WTC11 (cell line): ENCODE data around the gene CRAT.

Source experiments
- ZNF121 ChIP-seq: sonication (generic); formaldehyde crosslinking; IDR thresholded peaks from 2 replicates; pipeline ENCODE4 v1.8.0; 2023; ENCODE audit warnings: missing genetic modification reagents
- TF ChIP-seq, protein P1 (sequence below): fragments of 200-600 bp; IDR thresholded peaks from 2 replicates; pipeline ENCODE4 v1.8.0; 2022; ENCODE audit warnings: antibody characterized with exemption

DNA sequence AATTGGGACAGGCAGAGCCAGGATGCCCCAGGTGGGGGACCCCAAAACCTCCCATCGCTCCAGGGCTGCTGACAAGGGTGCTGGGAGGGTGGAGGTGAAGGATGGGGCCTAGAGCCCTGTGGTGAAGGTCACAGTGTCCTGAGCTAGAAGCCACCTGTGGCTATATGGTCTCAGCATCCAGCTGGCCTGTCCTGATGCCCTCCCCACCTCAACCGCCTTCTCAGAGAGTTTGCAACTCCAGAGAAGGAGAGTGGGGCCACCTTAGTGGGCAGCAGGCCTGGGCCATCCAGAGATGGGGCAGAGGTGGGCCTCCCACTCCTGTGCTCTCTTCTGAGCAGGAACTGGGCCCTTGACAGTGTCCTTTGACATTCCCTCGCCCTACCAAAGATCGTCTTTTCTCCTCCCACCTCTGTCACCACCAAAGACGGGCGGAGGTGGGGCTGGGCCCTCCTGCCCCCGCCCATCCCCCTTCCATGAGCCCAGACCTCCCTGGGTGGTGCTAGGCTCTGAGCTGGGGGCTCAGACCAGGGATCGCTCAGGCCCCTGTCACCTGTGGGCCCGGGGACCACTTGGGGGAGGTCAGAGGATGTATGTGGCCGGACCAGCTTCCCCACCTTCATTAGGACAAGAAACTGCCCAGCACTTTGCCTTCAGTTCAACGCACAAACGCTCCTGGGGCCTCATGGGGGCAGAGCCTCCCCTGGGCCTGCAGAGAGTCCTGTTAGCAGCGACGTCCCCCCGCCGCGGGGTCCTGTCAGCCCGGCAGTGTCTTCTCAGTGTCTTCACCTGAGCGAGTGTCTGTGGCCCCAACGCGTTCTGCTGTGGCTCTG, 39.7 kb downstream of the CRAT start:
- TF ChIP-seq, protein P1, sequence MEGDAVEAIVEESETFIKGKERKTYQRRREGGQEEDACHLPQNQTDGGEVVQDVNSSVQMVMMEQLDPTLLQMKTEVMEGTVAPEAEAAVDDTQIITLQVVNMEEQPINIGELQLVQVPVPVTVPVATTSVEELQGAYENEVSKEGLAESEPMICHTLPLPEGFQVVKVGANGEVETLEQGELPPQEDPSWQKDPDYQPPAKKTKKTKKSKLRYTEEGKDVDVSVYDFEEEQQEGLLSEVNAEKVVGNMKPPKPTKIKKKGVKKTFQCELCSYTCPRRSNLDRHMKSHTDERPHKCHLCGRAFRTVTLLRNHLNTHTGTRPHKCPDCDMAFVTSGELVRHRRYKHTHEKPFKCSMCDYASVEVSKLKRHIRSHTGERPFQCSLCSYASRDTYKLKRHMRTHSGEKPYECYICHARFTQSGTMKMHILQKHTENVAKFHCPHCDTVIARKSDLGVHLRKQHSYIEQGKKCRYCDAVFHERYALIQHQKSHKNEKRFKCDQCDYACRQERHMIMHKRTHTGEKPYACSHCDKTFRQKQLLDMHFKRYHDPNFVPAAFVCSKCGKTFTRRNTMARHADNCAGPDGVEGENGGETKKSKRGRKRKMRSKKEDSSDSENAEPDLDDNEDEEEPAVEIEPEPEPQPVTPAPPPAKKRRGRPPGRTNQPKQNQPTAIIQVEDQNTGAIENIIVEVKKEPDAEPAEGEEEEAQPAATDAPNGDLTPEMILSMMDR = no peak
- TF ChIP-seq ZNF121 (CRISPR knock-in tag) = no peak
